ENCODE measurements around the gene FAM162A.

FAM162A gene, protein sequence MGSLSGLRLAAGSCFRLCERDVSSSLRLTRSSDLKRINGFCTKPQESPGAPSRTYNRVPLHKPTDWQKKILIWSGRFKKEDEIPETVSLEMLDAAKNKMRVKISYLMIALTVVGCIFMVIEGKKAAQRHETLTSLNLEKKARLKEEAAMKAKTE

DNA sequence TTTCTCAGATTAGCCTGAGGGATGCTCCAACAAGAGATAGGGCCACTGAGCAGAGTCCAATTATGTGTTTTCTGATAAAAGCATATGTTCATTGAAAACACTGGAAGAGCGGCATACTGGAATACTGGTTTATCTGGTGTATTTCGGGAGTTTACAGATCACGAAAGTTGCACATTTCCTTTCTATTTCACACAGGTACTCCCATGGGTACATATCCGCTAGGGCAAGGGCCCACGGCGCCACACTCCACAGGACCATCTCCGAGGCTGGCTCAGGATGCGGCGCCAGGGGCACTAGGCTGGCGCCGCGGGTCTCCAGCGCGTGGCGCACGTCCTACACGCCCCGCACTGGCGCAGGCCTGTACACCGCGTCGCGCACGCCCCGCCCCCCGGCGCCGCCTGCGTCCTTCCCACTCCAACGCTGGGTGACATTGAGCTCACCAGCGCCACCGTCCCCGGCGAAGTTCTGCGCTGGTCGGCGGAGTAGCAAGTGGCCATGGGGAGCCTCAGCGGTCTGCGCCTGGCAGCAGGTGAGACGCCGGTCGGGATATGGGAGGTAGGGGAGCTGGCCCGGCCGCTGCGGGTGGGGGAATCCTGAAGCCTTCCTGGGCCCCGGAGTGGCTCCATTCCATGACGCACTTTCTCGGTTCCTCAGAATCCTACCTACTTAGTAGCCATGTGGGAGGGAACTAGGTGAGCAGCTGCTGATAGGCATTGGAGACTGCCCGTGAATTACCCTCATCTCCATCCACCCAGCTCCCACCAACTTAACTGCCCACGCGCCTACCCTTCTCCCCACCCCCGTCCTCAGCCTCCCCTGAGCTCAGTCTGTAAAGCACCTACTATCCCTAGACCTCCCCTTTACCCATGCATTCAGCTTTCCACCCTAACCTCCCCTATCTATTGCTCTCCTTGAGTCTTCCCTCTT is at the start of gene FAM162A:
TSS of gene FAM162A (plus strand) at position 412 of the 927 bp plus-strand sequence. CDS start at position 496, 84 bp downstream.
- Histone ChIP-seq H3K36me3 (replicated peaks; ENCODE audit: low read depth, low read length) (peaks cover 39% of the 10 kb centered on the region), H4K20me1 (ENCODE audit: insufficient read depth, low read length) (no peaks in the 10 kb centered on the region), H3K79me2 (ENCODE audit: low read length) (peaks cover 91% of the 10 kb centered on the region), H3K4me3 (ENCODE audit: low read length) (peak within 1 kb of the TSS; percentile 93), H3K4me1 (ENCODE audit: low read length) (peaks cover 49% of the 10 kb centered on the region), H3K9me3 (ENCODE audit: insufficient read depth, low read length) (no peaks in the 10 kb centered on the region), H3K27me3 (ENCODE audit: low read depth, low read length) (no peaks in the 10 kb centered on the region), H2AFZ (ENCODE audit: low read depth, low read length) (peak within 1 kb of the TSS; percentile 86), H3K4me2 (ENCODE audit: low read length) (peak within 1 kb of the TSS; percentile 98), H3K9ac (ENCODE audit: low read length) (peak within 1 kb of the TSS; percentile 83), H3K27ac (ENCODE audit: low read length) (peak within 1 kb of the TSS; percentile 69)
- TF ChIP-seq EZH2phosphoT487 (IDR thresholded peaks at IDR 0.05; ENCODE audit: low read depth) = no peak
- TF ChIP-seq, protein P1, sequence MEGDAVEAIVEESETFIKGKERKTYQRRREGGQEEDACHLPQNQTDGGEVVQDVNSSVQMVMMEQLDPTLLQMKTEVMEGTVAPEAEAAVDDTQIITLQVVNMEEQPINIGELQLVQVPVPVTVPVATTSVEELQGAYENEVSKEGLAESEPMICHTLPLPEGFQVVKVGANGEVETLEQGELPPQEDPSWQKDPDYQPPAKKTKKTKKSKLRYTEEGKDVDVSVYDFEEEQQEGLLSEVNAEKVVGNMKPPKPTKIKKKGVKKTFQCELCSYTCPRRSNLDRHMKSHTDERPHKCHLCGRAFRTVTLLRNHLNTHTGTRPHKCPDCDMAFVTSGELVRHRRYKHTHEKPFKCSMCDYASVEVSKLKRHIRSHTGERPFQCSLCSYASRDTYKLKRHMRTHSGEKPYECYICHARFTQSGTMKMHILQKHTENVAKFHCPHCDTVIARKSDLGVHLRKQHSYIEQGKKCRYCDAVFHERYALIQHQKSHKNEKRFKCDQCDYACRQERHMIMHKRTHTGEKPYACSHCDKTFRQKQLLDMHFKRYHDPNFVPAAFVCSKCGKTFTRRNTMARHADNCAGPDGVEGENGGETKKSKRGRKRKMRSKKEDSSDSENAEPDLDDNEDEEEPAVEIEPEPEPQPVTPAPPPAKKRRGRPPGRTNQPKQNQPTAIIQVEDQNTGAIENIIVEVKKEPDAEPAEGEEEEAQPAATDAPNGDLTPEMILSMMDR (IDR thresholded peaks at IDR 0.05; ENCODE audit: low read depth, low read length) = peak; percentile 68

DNA sequence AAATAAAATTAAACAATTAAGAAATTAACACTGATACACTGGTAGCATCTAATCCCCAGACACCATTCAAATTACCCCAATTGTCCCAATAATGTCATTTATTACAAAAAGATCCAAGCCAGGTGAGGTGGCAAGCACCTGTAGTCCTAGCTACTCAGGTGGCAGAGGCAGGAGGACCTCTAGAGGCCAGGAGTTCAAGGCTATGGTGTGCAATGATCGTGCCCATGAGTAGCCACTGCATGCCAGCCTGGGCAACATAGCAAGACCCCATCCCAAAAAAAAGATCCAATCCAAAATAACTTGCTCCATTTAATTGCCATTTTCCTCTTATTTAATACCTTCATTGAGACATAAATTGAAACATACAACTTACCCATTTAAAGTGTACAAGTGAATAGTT is 41.2 kb upstream of the FAM162A start:
- H3K9me3 ChIP-seq (ENCODE audit: insufficient read depth, low read length) = no peaks in the 10 kb centered on the region
- H3K27ac ChIP-seq (ENCODE audit: low read length) = no peak overlapping the region
- H2AFZ ChIP-seq (ENCODE audit: low read depth, low read length) = no peak overlapping the region
- no peaks in the 10 kb centered on the region for H3K27me3 ChIP-seq (ENCODE audit: low read depth, low read length)
- no peak overlapping the region for H3K9ac ChIP-seq (ENCODE audit: low read length)
- no peaks in the 10 kb centered on the region for H3K36me3 ChIP-seq (replicated peaks; ENCODE audit: low read depth, low read length)
- H3K4me1 ChIP-seq (ENCODE audit: low read length) = no peaks in the 10 kb centered on the region
- H3K4me3 ChIP-seq (ENCODE audit: low read length) = no peak overlapping the region
- no peaks in the 10 kb centered on the region for H3K79me2 ChIP-seq (ENCODE audit: low read length)
- TF ChIP-seq, protein P1 (IDR thresholded peaks at IDR 0.05; ENCODE audit: low read depth, low read length) = no peak
- TF ChIP-seq EZH2phosphoT487 (IDR thresholded peaks at IDR 0.05; ENCODE audit: low read depth) = no peak
- H3K4me2 ChIP-seq (ENCODE audit: low read length) = no peak overlapping the region
- H4K20me1 ChIP-seq (ENCODE audit: insufficient read depth, low read length) = no peaks in the 10 kb centered on the region

DNA sequence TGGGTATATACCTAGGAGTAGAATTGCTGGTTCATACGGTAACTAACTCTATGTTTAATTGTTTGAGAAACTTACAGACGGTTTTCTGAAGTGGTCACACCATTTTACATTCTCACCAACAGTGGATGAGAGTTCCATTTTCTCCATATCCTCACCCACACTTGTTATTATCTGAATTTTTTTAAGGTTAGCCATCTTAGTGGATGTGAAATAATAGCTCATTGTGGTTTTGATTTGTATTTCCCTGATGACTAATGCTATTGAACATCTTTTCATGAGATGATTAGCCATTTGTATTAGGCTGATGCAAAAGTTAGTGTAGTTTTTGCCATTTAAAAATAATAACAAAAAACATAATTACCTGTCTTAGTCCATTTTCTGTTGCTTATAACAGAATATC is 40.3 kb upstream of the FAM162A start:
- no peaks in the 10 kb centered on the region for H3K36me3 ChIP-seq (replicated peaks; ENCODE audit: low read depth, low read length)
- no peak overlapping the region for H3K27ac ChIP-seq (ENCODE audit: low read length)
- no peak overlapping the region for H3K4me3 ChIP-seq (ENCODE audit: low read length)
- no peak overlapping the region for H2AFZ ChIP-seq (ENCODE audit: low read depth, low read length)
- no peaks in the 10 kb centered on the region for H3K9me3 ChIP-seq (ENCODE audit: insufficient read depth, low read length)
- no peaks in the 10 kb centered on the region for H4K20me1 ChIP-seq (ENCODE audit: insufficient read depth, low read length)
- H3K9ac ChIP-seq (ENCODE audit: low read length) = no peak overlapping the region
- H3K4me1 ChIP-seq (ENCODE audit: low read length) = no peaks in the 10 kb centered on the region
- H3K27me3 ChIP-seq (ENCODE audit: low read depth, low read length) = no peaks in the 10 kb centered on the region
- TF ChIP-seq EZH2phosphoT487 (IDR thresholded peaks at IDR 0.05; ENCODE audit: low read depth) = no peak
- TF ChIP-seq, protein P1 (IDR thresholded peaks at IDR 0.05; ENCODE audit: low read depth, low read length) = no peak
- H3K79me2 ChIP-seq (ENCODE audit: low read length) = no peaks in the 10 kb centered on the region
- no peak overlapping the region for H3K4me2 ChIP-seq (ENCODE audit: low read length)

DNA sequence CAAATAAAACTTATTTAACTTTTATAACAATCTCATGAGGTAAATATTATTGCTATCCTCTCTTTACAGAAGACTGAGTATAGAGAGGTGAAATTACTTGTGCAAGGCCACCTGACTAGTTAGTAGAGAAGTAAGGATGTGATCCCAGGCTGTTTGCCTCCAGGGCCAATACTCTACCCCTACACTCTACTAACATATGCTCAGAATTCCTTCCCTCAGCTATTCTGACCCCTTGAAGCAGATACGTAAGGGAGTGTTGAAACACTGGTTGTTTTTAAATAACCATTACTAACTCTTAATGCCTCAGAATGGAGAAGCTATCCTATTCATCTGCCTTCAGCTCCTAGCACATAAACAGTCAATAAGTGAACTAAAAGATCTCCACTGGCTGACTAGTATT is 34.8 kb upstream of the FAM162A start:
- Histone ChIP-seq H4K20me1 (ENCODE audit: insufficient read depth, low read length) (no peaks in the 10 kb centered on the region), H3K27ac (ENCODE audit: low read length) (no peak overlapping the region)
- no peak for TF ChIP-seq EZH2phosphoT487 (IDR thresholded peaks at IDR 0.05; ENCODE audit: low read depth)
- TF ChIP-seq, protein P1 (IDR thresholded peaks at IDR 0.05; ENCODE audit: low read depth, low read length) = no peak

More for the DNA sequence above, 34.8 kb upstream of the FAM162A start:
- H3K79me2 ChIP-seq (ENCODE audit: low read length) = no peaks in the 10 kb centered on the region
- H3K36me3 ChIP-seq (replicated peaks; ENCODE audit: low read depth, low read length) = no peaks in the 10 kb centered on the region
- H2AFZ ChIP-seq (ENCODE audit: low read depth, low read length) = no peak overlapping the region
- H3K9me3 ChIP-seq (ENCODE audit: insufficient read depth, low read length) = no peaks in the 10 kb centered on the region
- no peak overlapping the region for H3K4me3 ChIP-seq (ENCODE audit: low read length)
- no peaks in the 10 kb centered on the region for H3K4me1 ChIP-seq (ENCODE audit: low read length)
- H3K4me2 ChIP-seq (ENCODE audit: low read length) = no peak overlapping the region
- H3K27me3 ChIP-seq (ENCODE audit: low read depth, low read length) = no peaks in the 10 kb centered on the region
- no peak overlapping the region for H3K9ac ChIP-seq (ENCODE audit: low read length)
